ENCODE results near the gene ARHGAP32. TPM values are rescaled to one million over a fixed set of nuclear protein-coding genes. Genes with fewer than 3 reads are reported as not detected.

ARHGAP32 gene
- total and polyA plus RNA-seq, 2 donors (not counting 1 experiment from before 2014, with no cell fraction given), result 4.0 to 9.6 TPM

- Histone ChIP-seq H2AFZ (ENCODE audit: low read length) (no peak overlapping the region), H3K79me2 (ENCODE audit: control insufficient read depth, insufficient read depth, low read length) (no peaks in the 10 kb centered on the region), H3K27ac (ENCODE audit: insufficient read depth, low read length) (no peak overlapping the region), H3K36me3 (ENCODE audit: control insufficient read depth, insufficient read depth, low read length) (no peaks in the 10 kb centered on the region), H3K27me3 (ENCODE audit: control insufficient read depth, insufficient read depth, low read length) (no peaks in the 10 kb centered on the region), H3K4me3 (replicated peaks in 1 of 4; ENCODE audit: control extremely low read depth in 1 of 4, insufficient read depth in 1 of 4, low read depth in 3 of 4, low read length in 4 of 4) (no peak overlapping the region), H3K9me3 (ENCODE audit: control insufficient read depth, insufficient read depth, low read depth, low read length) (no peaks in the 10 kb centered on the region), H3K4me1 (ENCODE audit: control insufficient read depth, extremely low read depth, insufficient read depth, low read length) (no peaks in the 10 kb centered on the region), H3K9ac (ENCODE audit: insufficient read depth, low read length) (no peak overlapping the region), H4K20me1 (ENCODE audit: control insufficient read depth, extremely low read depth, insufficient read depth, low read length) (no peaks in the 10 kb centered on the region), H3K4me2 (ENCODE audit: extremely low read depth, insufficient read depth, low read length) (no peak overlapping the region)
- no peak for DNase-seq (ENCODE audit: low read depth in 2 of 2)
- no peak for TF ChIP-seq EZH2 (IDR thresholded peaks at IDR 0.05; ENCODE audit: low read length, missing control alignments)
- no peak for TF ChIP-seq CTCF (conservative IDR thresholded peaks at IDR 0.05 in 1 of 2, IDR thresholded peaks at IDR 0.05 in 1 of 2; ENCODE audit: low read depth in 1 of 2, low read length in 2 of 2)
These were observed 156.9 kb downstream of the ARHGAP32 start for GRCh38 chr11:129035244-129035643.

GRCh38 chr11:129034001-129034400 is 158.1 kb downstream of the ARHGAP32 start:
- Histone ChIP-seq H3K4me3 (replicated peaks in 1 of 4; ENCODE audit: control extremely low read depth in 1 of 4, insufficient read depth in 1 of 4, low read depth in 3 of 4, low read length in 4 of 4) (no peak overlapping the region), H3K9ac (ENCODE audit: insufficient read depth, low read length) (no peak overlapping the region), H3K27ac (ENCODE audit: insufficient read depth, low read length) (no peak overlapping the region), H3K9me3 (ENCODE audit: control insufficient read depth, insufficient read depth, low read depth, low read length) (no peaks in the 10 kb centered on the region), H4K20me1 (ENCODE audit: control insufficient read depth, extremely low read depth, insufficient read depth, low read length) (no peaks in the 10 kb centered on the region), H2AFZ (ENCODE audit: low read length) (no peak overlapping the region), H3K4me2 (ENCODE audit: extremely low read depth, insufficient read depth, low read length) (no peak overlapping the region), H3K27me3 (ENCODE audit: control insufficient read depth, insufficient read depth, low read length) (no peaks in the 10 kb centered on the region), H3K36me3 (ENCODE audit: control insufficient read depth, insufficient read depth, low read length) (no peaks in the 10 kb centered on the region), H3K4me1 (ENCODE audit: control insufficient read depth, extremely low read depth, insufficient read depth, low read length) (no peaks in the 10 kb centered on the region), H3K79me2 (ENCODE audit: control insufficient read depth, insufficient read depth, low read length) (no peaks in the 10 kb centered on the region)
- TF ChIP-seq CTCF (conservative IDR thresholded peaks at IDR 0.05 in 1 of 2, IDR thresholded peaks at IDR 0.05 in 1 of 2; ENCODE audit: low read depth in 1 of 2, low read length in 2 of 2), result no peak
- DNase-seq (ENCODE audit: low read depth in 2 of 2), result no peak

GRCh38 chr11:129023968-129024676 is 168.0 kb downstream of the ARHGAP32 start:
- TF ChIP-seq CTCF (conservative IDR thresholded peaks at IDR 0.05 in 1 of 2, IDR thresholded peaks at IDR 0.05 in 1 of 2; ENCODE audit: low read depth in 1 of 2, low read length in 2 of 2), result no peak
- TF ChIP-seq EZH2 (IDR thresholded peaks at IDR 0.05; ENCODE audit: low read length, missing control alignments), result no peak
- no peaks in the 10 kb centered on the region for H4K20me1 ChIP-seq (ENCODE audit: control insufficient read depth, extremely low read depth, insufficient read depth, low read length)
- H3K4me2 ChIP-seq (ENCODE audit: extremely low read depth, insufficient read depth, low read length), result no peak overlapping the region
- H3K27ac ChIP-seq (ENCODE audit: insufficient read depth, low read length), result no peak overlapping the region
- no peaks in the 10 kb centered on the region for H3K27me3 ChIP-seq (ENCODE audit: control insufficient read depth, insufficient read depth, low read length)
- peak in 1 of 2 donors; percentile 25 for DNase-seq (ENCODE audit: low read depth in 2 of 2)
- H3K79me2 ChIP-seq (ENCODE audit: control insufficient read depth, insufficient read depth, low read length), result no peaks in the 10 kb centered on the region
- no peaks in the 10 kb centered on the region for H3K4me1 ChIP-seq (ENCODE audit: control insufficient read depth, extremely low read depth, insufficient read depth, low read length)
- no peak overlapping the region for H3K4me3 ChIP-seq (replicated peaks in 1 of 4; ENCODE audit: control extremely low read depth in 1 of 4, insufficient read depth in 1 of 4, low read depth in 3 of 4, low read length in 4 of 4)
- H3K9ac ChIP-seq (ENCODE audit: insufficient read depth, low read length), result no peak overlapping the region
- no peaks in the 10 kb centered on the region for H3K36me3 ChIP-seq (ENCODE audit: control insufficient read depth, insufficient read depth, low read length)
- H2AFZ ChIP-seq (ENCODE audit: low read length), result no peak overlapping the region
- no peaks in the 10 kb centered on the region for H3K9me3 ChIP-seq (ENCODE audit: control insufficient read depth, insufficient read depth, low read depth, low read length)

Data from fibroblast of lung (primary cell).